Fibroblast of the aortic adventitia (primary cell): ENCODE measurements around the gene E2F6. TPM values are rescaled to one million over a fixed set of nuclear protein-coding genes. Genes with fewer than 3 reads are reported as not detected.

Source experiments
- DNase-seq: peaks from one replicate; pipeline ENCODE4 v3.0.0-alpha.2; 2010; ENCODE audit warnings: low read depth
- H3K4me3 ChIP-seq: 2 replicates; pipeline ENCODE4 v1.5.1; 2011; ENCODE audit warnings: low read depth, mild to moderate bottlenecking, control low read depth, low read length, moderate library complexity
- total RNA-seq: library from RNA; depleted of rRNA; stranded (reverse); fragments of >200 nt; gene quantifications from 2 replicates; pipeline ENCODE4 v1.2.3, GENCODE V29; 2012; ENCODE audit warnings: low replicate concordance
- TF ChIP-seq, protein P1 (sequence below): IDR thresholded peaks from 2 replicates; pipeline ENCODE4 v1.5.1; 2011; ENCODE audit warnings: mild to moderate bottlenecking, low read length, control low read depth, inconsistent platforms; ENCODE audit not compliant: insufficient read depth

E2F6 gene
- total RNA-seq, 1 donor, result 11.3 TPM

DNA sequence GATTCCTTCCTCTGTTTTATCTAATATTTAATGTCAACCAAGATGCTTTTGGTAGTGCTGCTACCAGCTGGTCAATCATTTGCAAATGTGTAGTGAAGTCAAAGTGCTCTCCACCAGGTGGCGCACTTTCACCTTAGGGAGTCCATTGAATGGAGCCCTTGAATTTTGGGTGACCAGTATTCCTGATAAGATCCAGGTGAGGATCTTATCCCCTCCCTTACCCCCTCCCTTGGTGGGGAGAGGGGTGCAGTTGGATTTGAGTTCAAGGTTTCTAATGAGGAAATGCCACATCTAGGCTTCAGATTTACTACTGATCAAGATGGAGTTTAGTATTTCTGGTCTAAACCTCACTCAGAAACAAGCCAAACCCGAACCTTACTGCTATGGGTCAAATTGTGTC is 12.0 kb upstream of the E2F6 start:
- no peak overlapping the region for H3K4me3 ChIP-seq
- TF ChIP-seq, protein P1, sequence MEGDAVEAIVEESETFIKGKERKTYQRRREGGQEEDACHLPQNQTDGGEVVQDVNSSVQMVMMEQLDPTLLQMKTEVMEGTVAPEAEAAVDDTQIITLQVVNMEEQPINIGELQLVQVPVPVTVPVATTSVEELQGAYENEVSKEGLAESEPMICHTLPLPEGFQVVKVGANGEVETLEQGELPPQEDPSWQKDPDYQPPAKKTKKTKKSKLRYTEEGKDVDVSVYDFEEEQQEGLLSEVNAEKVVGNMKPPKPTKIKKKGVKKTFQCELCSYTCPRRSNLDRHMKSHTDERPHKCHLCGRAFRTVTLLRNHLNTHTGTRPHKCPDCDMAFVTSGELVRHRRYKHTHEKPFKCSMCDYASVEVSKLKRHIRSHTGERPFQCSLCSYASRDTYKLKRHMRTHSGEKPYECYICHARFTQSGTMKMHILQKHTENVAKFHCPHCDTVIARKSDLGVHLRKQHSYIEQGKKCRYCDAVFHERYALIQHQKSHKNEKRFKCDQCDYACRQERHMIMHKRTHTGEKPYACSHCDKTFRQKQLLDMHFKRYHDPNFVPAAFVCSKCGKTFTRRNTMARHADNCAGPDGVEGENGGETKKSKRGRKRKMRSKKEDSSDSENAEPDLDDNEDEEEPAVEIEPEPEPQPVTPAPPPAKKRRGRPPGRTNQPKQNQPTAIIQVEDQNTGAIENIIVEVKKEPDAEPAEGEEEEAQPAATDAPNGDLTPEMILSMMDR, result peak; percentile 82
- DNase-seq, result peak; percentile 90

DNA sequence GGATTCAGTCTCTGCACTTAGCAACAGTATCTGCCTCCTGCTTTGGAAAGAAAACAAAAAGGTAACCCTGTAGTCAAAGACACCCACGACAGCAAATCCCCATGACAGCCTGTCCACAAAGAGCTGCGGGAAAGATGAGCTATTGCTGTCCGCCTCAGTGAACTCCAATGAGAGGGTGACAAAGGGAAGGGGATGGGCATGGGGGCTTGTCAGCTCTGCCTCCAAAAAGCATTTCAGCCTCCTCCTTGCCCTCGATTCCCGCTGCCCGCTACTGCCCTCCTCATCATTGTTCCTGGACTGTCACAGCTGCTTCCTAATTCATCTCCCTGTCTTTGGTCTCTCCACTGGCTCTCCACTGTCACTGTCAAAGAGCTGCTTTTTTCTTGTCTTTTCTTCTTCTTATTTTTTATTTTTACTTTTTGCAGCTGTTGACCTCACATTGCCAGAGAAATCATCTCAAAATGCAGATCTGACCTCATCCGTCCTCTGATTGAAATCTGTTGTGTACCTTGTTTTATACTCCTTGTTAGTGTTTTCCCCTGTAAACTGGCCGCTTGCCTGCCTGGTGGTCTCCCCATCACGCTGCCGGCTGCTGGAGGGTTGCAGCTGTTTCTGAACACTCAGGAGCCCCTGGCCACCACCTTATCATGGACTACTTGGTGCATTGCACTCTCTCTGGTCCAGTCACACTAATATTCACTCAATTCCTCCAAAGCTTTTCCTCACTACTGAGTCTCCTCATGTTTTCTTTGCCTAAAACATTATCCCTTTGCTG is 7.9 kb upstream of the E2F6 start:
- H3K4me3 ChIP-seq, result no peak overlapping the region
- DNase-seq, result no peak

DNA sequence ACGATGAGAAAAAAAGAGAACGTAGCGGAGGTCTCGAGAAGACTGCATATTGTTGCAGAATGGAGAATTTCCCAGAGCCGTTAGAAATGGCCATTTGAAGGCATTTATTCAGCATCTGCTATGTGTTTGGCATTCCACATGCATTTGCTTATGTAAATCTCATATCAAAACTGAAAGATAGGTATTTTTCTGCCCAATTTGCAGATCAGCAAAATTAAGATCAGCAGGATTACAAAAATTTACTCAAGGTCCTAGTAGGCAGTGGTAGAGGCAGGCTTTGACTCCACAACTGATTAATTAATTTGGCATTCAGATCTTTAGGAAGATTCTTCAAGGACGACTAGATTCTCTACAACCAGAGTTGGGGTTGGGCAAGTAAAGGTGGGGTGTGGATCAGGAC is 1.8 kb upstream of the E2F6 start:
- TF ChIP-seq, protein P1, result no peak
- no peak for DNase-seq
- H3K4me3 ChIP-seq, result no peak overlapping the region

More for the DNA sequence above, 7.9 kb upstream of the E2F6 start:
- TF ChIP-seq, protein P1, result no peak

DNA sequence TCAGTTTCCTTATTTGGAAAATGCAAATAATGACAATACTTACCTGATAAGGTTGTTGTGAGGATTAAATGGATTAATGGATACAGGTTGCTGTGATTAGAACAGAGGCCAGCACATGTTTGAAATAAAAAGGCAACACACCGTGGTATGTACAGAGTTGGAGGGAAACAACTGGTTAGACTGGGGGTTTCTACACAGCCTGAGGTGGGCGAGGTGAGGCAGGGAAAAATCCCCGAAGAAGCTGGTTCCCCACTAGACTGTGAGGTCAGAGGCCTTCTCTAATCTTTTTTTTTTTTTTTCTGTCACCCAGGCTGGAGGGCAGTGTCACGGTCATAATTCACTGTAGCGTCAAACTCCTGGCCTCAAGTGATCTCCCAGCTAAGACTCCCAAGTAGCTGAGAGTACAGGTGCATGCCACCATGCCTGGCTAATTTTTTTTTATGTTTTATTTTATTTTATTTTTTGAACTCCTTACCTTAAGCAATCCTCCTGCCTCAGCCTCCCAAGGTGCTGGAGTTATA is 1.2 kb upstream of the E2F6 start:
- no peak overlapping the region for H3K4me3 ChIP-seq

DNA sequence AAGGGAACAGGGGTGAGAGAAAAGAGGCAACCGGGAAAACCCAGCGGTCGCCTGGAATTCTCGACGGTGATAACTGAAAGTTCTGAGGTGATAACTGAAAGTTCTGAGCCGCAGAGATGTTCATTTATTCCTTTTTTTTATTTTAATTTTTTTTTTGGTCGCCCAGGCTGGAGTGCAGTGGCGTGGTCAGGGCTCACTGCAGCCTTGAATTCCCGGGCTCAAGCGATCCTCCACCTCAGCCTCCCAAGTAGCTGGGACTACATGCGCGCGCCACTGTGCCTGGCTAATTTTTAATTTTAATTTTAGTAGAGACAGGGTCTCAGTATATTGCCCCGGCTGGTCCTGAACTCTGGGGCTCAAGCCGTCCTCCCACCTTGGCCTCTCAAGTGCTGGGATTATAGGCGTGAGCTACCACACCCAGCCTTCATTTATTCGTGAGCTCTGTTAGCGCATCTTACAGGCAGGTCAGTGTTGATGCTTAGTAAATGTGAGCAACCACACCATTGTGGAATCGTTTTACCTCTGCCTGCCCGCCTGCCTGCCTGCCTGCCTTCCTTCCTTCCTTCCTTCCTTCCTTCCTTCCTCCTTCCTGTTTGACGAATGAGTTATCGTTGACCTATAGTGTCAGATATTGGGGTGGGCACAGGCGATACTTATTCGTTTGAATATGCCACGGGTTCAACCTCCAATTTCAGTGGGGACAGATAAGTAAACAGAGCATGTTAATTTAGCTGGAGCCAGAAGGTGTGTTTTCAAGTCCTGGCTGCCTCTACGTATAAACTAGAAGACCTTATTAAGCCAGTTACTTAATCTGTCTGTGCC is 557 bp upstream of the E2F6 start:
- TF ChIP-seq, protein P1, result no peak
- DNase-seq, result no peak
- H3K4me3 ChIP-seq, result peak overlapping the region; percentile 67

More for the DNA sequence above, 1.2 kb upstream of the E2F6 start:
- TF ChIP-seq, protein P1, result no peak
- DNase-seq, result no peak

DNA sequence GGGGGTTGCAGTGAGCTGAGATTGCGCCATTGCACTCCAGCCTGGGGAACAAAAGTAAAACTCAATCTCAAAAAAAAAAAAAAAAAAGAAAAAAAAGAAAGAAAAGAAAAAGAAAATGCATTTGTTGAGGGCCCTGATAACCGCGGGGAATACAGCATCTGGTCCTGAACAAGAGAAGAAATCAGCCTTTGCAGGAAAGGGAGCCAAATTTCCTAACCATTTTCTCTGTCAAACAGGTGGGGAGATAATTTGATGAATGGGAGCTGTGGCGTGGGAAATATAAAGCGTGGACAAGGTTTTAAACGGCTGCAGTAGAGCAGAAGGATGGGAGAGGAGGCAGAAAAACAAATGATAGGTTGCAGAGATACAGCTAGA is 864 bp downstream of the E2F6 start:
- DNase-seq, result no peak
- TF ChIP-seq, protein P1, result no peak
- H3K4me3 ChIP-seq, result peak overlapping the region; percentile 82
